ENCODE data around the gene SNX19.

GRCh38 chr11:130892861-130893260, 23.4 kb downstream of the SNX19 start:
- no peak for TF ChIP-seq CTCF (IDR thresholded peaks at IDR 0.05)
- TF ChIP-seq POLR2A (IDR thresholded peaks at IDR 0.05), result no peak
